SH-SY5Y (cell line): Measurements from ENCODE around the gene POLA2.

Experiments
- GATA2 ChIP-seq: IDR thresholded peaks from 2 replicates; pipeline ENCODE4 v1.6.1; 2011; ENCODE audit warnings: mild to moderate bottlenecking, low read depth, low read length
- GATA3 ChIP-seq: IDR thresholded peaks from 2 replicates; pipeline ENCODE4 v1.6.1; 2011; ENCODE audit warnings: low read depth, mild to moderate bottlenecking, low read length, moderate library complexity

POLA2 gene

GRCh38 chr11:65262776-65263175 lies 1.0 kb downstream of the POLA2 start:
- TF ChIP-seq GATA3, result no peak
- TF ChIP-seq GATA2, result no peak

GRCh38 chr11:65266210-65266609 lies 4.4 kb downstream of the POLA2 start:
- no peak for TF ChIP-seq GATA2
- no peak for TF ChIP-seq GATA3

DNA sequence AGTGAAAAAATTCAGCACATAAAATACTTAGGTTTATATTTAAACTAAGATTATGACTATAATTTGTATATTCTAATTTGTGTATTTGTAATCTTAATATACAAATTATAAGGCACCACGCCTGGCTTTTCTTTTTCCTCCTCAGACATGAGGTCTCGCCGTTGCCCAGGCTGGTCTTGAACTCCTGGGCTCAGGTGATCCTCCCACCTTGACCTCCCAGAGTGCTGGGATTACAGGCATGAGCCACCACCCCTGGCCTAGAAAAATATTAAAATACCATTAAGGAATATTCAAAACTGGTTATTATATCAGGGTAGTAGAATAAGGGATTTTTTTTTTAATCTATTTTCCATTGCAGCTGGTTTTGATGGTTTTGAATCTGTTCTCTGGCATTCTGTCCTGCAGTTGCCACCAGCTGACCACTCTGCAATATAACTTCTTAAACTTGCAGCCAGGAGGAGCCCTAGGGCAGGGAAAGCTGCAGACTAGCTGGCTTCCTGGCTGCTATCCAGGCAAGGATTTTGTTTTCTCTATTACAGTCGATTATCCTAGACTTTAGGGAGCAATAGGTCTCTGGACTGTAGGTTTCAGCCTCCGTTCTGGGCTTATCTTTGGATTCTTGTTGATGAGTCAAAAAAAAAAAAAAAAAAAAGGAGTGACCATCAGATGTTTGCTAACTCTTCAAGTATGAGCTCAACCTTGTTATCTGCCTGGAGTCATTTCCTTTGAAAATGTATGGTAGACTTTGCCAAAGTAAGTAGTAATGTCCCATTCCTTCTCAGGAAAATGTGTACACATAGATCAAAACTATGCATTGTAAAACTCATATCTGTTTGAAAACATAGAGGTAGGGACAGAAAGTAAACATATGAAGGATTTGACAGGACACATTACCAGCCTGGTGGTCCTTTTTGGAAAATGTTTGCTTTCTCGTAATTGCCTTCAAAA lies 13.2 kb downstream of the POLA2 start:
- TF ChIP-seq GATA3 (no peak), GATA2 (no peak)

DNA sequence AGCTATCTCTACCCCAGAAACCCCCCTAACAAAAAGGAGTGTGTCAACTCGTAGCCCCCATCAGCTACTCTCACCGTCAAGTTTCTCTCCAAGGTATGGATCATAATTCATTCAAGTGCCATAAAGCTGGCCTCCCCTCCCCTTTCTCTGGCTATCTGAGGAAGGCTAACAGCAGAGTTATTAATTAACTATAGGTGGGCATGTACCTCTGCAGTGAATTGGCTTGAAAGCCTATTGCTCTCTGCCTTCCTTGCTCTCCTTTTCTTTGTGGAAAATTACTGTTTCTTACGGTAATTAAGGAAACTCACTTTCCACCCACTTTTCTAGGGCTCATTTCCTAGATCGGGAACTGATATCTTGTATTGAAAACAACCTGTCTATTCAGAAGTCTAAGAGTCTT lies 14.1 kb downstream of the POLA2 start:
- TF ChIP-seq GATA2 (no peak), GATA3 (no peak)

GRCh38 chr11:65277631-65278277 lies 16.0 kb downstream of the POLA2 start:
- no peak for TF ChIP-seq GATA3
- no peak for TF ChIP-seq GATA2

- TF ChIP-seq GATA3, result no peak
- no peak for TF ChIP-seq GATA2
These were observed 16.6 kb downstream of the POLA2 start for GRCh38 chr11:65278356-65278755.

- no peak for TF ChIP-seq GATA2
- no peak for TF ChIP-seq GATA3
These were observed 17.5 kb downstream of the POLA2 start for GRCh38 chr11:65279279-65279678.

- TF ChIP-seq GATA2 (no peak), GATA3 (no peak)
These were observed 18.1 kb downstream of the POLA2 start for GRCh38 chr11:65279741-65280440.

DNA sequence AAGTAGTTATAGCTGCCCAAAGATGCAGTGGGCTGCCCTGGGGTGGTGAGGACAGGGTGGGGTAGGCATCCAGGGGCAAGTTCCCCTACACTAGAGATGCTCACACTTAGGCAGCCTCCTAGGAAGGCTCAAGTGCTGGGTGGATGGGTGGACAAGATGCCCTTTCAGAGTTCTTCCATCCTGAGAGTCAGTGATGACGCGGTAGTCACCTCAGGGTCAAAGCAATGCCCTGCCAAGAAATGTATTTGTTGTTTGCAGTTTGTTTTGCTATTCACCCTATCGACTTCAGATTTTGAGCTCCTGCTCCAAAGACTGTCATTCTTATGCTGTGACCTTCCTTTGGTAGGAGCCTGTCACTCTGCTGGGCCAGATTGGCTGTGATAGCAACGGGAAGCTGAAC lies 18.9 kb downstream of the POLA2 start:
- no peak for TF ChIP-seq GATA3
- no peak for TF ChIP-seq GATA2

GRCh38 chr11:65286686-65287085 lies 24.9 kb downstream of the POLA2 start:
- no peak for TF ChIP-seq GATA3
- TF ChIP-seq GATA2, result no peak

DNA sequence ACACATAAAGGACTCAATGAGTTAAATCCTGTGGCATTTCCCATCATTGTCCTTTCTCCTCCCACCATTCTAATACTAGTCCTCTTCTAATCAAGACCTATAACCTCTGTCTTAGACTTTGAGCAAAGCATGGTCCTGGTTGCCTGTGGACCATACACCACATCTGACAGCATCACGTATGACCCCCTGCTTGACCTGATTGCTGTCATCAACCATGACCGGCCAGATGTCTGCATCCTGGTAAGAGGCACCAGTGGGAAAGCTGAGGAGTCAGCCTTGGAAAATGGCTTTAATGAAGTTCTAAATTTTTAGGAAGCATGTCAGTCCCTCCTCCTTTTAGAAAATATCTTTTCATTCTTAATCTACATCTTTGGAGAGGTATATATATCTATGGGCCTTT lies 25.8 kb downstream of the POLA2 start:
- no peak for TF ChIP-seq GATA2

- TF ChIP-seq GATA3, result peak; percentile 82
- peak; percentile 72; the same call in 1 of the 2 replicates for TF ChIP-seq GATA2
These were observed 27.2 kb downstream of the POLA2 start for GRCh38 chr11:65288706-65289536.

DNA sequence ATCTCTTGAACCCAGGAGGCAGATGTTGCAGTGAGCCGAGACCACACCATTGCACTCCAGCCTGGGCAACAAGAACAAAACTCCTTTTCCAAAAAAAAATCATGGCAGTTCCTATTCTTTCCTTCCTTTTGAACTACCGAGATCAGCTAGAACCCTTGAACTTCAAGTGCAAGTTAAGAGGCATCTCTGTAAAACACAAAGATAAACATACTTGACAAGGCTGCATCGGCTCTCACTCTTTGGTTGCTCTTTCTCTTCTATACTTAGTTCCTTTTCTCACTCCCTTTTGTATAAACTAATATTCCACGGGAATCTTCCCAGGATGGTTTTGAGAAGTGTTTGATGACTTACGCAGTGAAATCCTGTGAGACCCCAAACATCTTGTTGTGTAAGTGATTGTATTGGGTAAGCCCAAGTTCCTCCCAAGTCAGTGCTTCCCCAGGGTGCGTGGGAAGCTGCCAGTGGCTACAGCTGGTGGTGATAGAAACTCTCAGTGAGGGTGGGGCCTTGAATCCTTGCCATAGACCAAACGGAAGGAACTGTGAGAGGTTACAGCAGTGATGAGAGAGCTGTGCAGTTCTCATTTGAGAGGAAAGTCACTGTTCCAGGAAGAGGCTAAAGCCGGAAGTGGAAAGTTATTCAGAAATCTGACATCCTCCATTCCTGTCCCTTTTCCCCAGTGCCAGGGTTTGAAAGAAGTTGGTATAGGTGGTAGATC lies 28.8 kb downstream of the POLA2 start:
- no peak for TF ChIP-seq GATA2
- TF ChIP-seq GATA3, result no peak

DNA sequence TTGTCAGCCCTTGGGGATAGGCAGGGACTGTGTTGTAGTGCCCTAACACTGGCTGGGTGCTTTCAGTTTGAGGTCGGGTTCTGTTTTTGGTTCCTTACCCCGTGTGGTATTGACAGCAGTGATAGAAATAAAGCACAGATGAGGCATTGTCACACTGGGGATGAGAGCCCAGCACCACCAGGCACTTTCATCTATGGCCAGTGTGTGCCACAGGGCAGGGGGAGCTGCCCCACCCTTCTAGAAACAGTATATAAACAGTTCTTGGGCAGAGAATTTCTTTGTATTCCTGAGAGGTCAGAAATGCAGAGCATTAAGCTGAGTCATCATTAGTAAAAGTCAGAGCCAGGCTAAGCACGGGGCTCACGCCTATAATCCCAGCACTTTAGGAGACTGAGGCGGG lies 29.9 kb downstream of the POLA2 start:
- TF ChIP-seq GATA3 (no peak), GATA2 (no peak)
